ENCODE data around the gene RASSF3. TPM values are rescaled to one million over a fixed set of nuclear protein-coding genes. Genes with fewer than 3 reads are reported as not detected.

The RASSF3 gene
- total and polyA plus RNA-seq, 2 of the 13 experiments (the other 11 are each of a cell fraction or from before 2014, with no cell fraction given), result 15.5 to 16.0 TPM

DNA sequence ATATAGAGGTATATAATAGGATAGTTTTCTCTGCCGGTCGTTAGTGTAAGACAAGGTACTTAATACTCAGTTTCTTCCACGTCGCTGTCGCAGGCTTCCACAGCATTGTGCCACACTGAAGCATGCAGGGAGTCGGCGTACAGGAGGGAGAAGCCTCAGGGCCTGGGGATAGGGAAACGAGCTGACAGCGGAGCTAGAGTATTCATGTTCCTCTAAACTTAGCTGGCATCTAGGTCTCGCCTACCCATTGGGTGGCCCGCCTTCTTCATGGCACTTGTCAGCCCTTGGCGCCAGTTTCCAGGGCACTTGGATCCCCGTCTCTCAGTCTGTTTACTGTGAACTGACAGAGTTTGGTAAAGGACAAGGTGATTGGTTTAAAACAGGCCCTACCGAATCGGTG, 75.3 kb downstream of the RASSF3 start:
- H3K9ac ChIP-seq (ENCODE audit: insufficient read depth, low read depth, low read length), result no peak overlapping the region
- in situ Hi-C loops (cut with HindIII; ENCODE audit: extremely low pct_ligation_motif_present, low pct_unique_long_range_greater_than_20kb), result no loop called here
- CTCF ChIA-PET (ENCODE audit: low intra/inter-chr PET ratio, low total read pairs), result no interaction called here

DNA sequence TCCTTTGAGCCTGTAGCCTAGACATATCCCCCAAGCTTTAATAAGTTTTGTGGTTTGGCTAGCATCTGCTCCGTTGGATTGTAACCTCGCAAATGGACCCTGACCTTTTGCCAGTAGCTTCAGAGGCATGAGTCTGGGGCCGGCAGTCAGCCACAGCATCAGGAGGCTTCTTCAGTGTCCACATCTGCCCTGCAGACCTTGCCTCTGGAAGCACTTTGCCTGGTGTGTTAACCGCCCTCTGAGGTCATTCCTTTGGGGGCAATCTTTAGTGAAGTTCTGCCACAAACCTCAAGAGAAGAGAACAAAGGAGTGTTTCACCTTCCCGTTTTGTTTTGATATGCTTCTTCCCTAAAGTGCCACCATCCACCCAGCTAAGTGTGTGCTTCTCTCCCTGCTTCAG, 77.5 kb downstream of the RASSF3 start:
- no peak overlapping the region for H2AFZ ChIP-seq (ENCODE audit: low read length)
- 29% methylated on average over 3 of the region's 5 CpGs for WGBS (ENCODE audit: low lambda C conversion rate)
- peaks cover 8% of the 10 kb centered on the region for H3K79me2 ChIP-seq (ENCODE audit: insufficient read depth, low read length)
- peak; percentile 64; the same call in 1 of the 2 replicates for TF ChIP-seq HNF4A (CRISPR knock-in tag; IDR thresholded peaks at IDR 0.05)
- no peak for TF ChIP-seq SOX13 (IDR thresholded peaks at IDR 0.05)
- TF ChIP-seq SOX13 (CRISPR knock-in tag; conservative IDR thresholded peaks at IDR 0.05 in 1 of 2, IDR thresholded peaks at IDR 0.05 in 1 of 2), result 0 out of 4 replicates have a peak, but pooled peaks of 1 of the 2 experiments have one; percentile 5
- TF ChIP-seq NR2F6 (IDR thresholded peaks at IDR 0.05), result peak; percentile 29; the same call in 1 of the 2 replicates
- 0 out of 2 replicates have a peak, but pooled peaks have one; percentile 5 for TF ChIP-seq NR2F6 (CRISPR knock-in tag; IDR thresholded peaks at IDR 0.05)
- TF ChIP-seq ZNF543 (CRISPR knock-in tag; IDR thresholded peaks at IDR 0.05), result no peak
- peak; percentile 87 for ATAC-seq
- H3K4me3 ChIP-seq (replicated peaks in 1 of 3; ENCODE audit: insufficient read depth in 1 of 3, low read depth in 2 of 3, low read length in 3 of 3), result no peak overlapping the region
- POLR2A ChIA-PET, result no interaction called here
- peaks cover 46% of the 10 kb centered on the region for H3K4me1 ChIP-seq (ENCODE audit: insufficient read depth, low read length)
- in situ Hi-C loops (cut with HindIII; ENCODE audit: extremely low pct_ligation_motif_present, low pct_unique_long_range_greater_than_20kb) (no loop called here), intact Hi-C loops (cut with micrococcal nuclease; ENCODE audit: unreplicated experiment) (no loop called here)
- H3K36me3 ChIP-seq (replicated peaks in 1 of 2; ENCODE audit: control insufficient read depth in 1 of 2, insufficient read depth in 2 of 2, low read length in 2 of 2), result peaks cover 15 to 28% of the 10 kb centered on the region in 2 experiments; a peak in 4 of 5 replicates
- H3K27ac ChIP-seq (ENCODE audit: extremely low read length, insufficient read depth, low read length), result peak overlapping the region; percentile 31
- no peaks in the 10 kb centered on the region for H3K27me3 ChIP-seq (ENCODE audit: control insufficient read depth in 1 of 2, insufficient read depth in 2 of 2, low read length in 2 of 2)
- CTCF ChIA-PET (ENCODE audit: low intra/inter-chr PET ratio, low total read pairs), result no interaction called here
- DNase-seq (ENCODE audit: low spot score), result peak; percentile 34
- no peaks in the 10 kb centered on the region for H3K9me3 ChIP-seq (ENCODE audit: low read length)
- FAIRE-seq, result peak; percentile 49
- H3K9ac ChIP-seq (ENCODE audit: insufficient read depth, low read depth, low read length), result no peak overlapping the region
- H4K20me1 ChIP-seq (ENCODE audit: insufficient read depth, low read length), result no peaks in the 10 kb centered on the region
- no peak overlapping the region for H3K4me2 ChIP-seq (ENCODE audit: low read depth, low read length)
- BruUV-seq (replicated peaks), result no TSS peak

More for the DNA sequence above, 75.3 kb downstream of the RASSF3 start:
- POLR2A ChIA-PET, result no interaction called here
- intact Hi-C loops (cut with micrococcal nuclease; ENCODE audit: unreplicated experiment), result no loop called here
- FAIRE-seq (no peak), DNase-seq (ENCODE audit: low spot score) (no peak), ATAC-seq (no peak)
- no peak overlapping the region for H3K27ac ChIP-seq (ENCODE audit: extremely low read length, insufficient read depth, low read length)
- peaks cover 57% of the 10 kb centered on the region for H3K4me1 ChIP-seq (ENCODE audit: insufficient read depth, low read length)
- 96% methylated on average over 15 of the region's 15 CpGs for WGBS (ENCODE audit: low lambda C conversion rate)
- H3K36me3 ChIP-seq (replicated peaks in 1 of 2; ENCODE audit: control insufficient read depth in 1 of 2, insufficient read depth in 2 of 2, low read length in 2 of 2), result peaks cover 12 to 28% of the 10 kb centered on the region in 2 experiments; a peak in 4 of 5 replicates
- H3K27me3 ChIP-seq (ENCODE audit: control insufficient read depth in 1 of 2, insufficient read depth in 2 of 2, low read length in 2 of 2), result no peaks in the 10 kb centered on the region
- H2AFZ ChIP-seq (ENCODE audit: low read length), result no peak overlapping the region
- TF ChIP-seq SRF (IDR thresholded peaks at IDR 0.05; ENCODE audit: low read depth, low read length) (no peak), ZNF12 (CRISPR knock-in tag; IDR thresholded peaks at IDR 0.05) (no peak), MATR3 (CRISPR knock-in tag; IDR thresholded peaks at IDR 0.05) (no peak), SALL2 (CRISPR knock-in tag; IDR thresholded peaks at IDR 0.05) (no peak), ATF1 (CRISPR knock-in tag; IDR thresholded peaks at IDR 0.05) (no peak), ZNF274 (CRISPR knock-in tag; IDR thresholded peaks at IDR 0.05) (no peak)
- H3K9me3 ChIP-seq (ENCODE audit: low read length), result no peaks in the 10 kb centered on the region
- H3K4me2 ChIP-seq (ENCODE audit: low read depth, low read length), result no peak overlapping the region
- BruUV-seq (replicated peaks), result no TSS peak
- H4K20me1 ChIP-seq (ENCODE audit: insufficient read depth, low read length), result no peaks in the 10 kb centered on the region
- H3K4me3 ChIP-seq (replicated peaks in 1 of 3; ENCODE audit: insufficient read depth in 1 of 3, low read depth in 2 of 3, low read length in 3 of 3), result no peak overlapping the region
- peaks cover 15% of the 10 kb centered on the region for H3K79me2 ChIP-seq (ENCODE audit: insufficient read depth, low read length)

Measured in HepG2 (cell line).